ENCODE data around the gene PER3. TPM values are rescaled to one million over a fixed set of nuclear protein-coding genes. Genes with fewer than 3 reads are reported as not detected.
"Not testable (repeated sequence)": the region's sequence is repeated elsewhere in the genome, so short reads cannot be mapped to it uniquely, and the experiment has no call there.

Gene PER3
- total RNA-seq, 4 donors from 2014 or later, result 21.6 to 49.8 (median 35.8) TPM

DNA sequence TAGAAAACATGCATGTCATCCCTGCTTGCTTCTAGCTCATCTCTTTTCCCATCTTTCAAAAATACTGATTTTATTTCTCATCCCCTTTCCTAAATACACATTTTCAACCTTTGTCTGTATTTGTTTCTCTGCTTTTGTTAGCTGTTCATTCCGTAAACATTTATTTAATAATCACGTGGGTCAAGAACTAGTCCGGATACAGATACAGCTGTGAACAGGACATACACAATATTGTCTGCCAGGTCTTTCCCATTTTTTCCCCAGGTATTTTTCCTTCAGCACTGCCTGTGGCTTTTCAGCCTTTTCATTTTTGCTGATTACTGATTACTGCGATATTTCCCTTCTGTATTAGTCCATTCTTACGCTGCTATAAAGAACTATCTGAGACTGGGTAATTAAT is 5.7 kb downstream of the PER3 start:
- Histone ChIP-seq H3K4me1 (peaks cover 0 to 39% (median 3%) of the 10 kb centered on the region in 4 donors), H3K36me3 (peaks cover 0 to 78% (median 9%) of the 10 kb centered on the region in 3 donors)
- WGBS, 2 donors, result 68 to 78% methylated on average over 5 of the region's 5 CpGs

DNA sequence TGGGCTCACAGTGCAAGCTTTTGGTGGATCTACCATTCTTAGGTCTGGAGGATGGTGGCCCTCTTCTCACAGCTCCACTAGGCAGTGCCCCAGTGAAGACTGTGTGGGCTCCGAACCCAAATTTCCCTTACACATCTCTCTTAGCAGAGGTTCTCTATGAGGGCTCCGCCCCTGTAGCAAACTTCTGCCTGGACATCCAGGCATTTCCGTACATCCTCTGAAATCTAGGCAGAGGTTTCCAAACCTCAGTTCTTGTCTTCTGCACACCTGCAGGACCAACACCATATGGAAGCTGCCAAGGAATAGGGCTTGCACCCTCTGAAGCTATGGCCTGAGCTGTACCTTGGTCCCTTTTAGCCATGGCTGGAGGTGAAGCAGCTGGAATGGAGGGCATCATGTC is 6.9 kb downstream of the PER3 start:
- H3K27me3 ChIP-seq; DNase-seq (ENCODE audit: low spot score in 2 of 2); H3K4me3 ChIP-seq; H3K9me3 ChIP-seq; H3K27ac ChIP-seq: not testable (repeated sequence)
- peaks cover 0 to 27% (median 0%) of the 10 kb centered on the region in 4 donors for H3K4me1 ChIP-seq
- peaks cover 0 to 87% (median 9%) of the 10 kb centered on the region in 3 donors for H3K36me3 ChIP-seq
- 95 to 98% methylated on average over 3 of the region's 3 CpGs for WGBS, 2 donors

More for the DNA sequence above, 5.7 kb downstream of the PER3 start:
- TF ChIP-seq, protein P1, sequence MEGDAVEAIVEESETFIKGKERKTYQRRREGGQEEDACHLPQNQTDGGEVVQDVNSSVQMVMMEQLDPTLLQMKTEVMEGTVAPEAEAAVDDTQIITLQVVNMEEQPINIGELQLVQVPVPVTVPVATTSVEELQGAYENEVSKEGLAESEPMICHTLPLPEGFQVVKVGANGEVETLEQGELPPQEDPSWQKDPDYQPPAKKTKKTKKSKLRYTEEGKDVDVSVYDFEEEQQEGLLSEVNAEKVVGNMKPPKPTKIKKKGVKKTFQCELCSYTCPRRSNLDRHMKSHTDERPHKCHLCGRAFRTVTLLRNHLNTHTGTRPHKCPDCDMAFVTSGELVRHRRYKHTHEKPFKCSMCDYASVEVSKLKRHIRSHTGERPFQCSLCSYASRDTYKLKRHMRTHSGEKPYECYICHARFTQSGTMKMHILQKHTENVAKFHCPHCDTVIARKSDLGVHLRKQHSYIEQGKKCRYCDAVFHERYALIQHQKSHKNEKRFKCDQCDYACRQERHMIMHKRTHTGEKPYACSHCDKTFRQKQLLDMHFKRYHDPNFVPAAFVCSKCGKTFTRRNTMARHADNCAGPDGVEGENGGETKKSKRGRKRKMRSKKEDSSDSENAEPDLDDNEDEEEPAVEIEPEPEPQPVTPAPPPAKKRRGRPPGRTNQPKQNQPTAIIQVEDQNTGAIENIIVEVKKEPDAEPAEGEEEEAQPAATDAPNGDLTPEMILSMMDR (IDR thresholded peaks at IDR 0.05), result no peak
- TF ChIP-seq POLR2A (IDR thresholded peaks at IDR 0.05) (no peak), EP300 (IDR thresholded peaks at IDR 0.05) (no peak)
- Histone ChIP-seq H3K9me3 (peaks cover 0 to 9% (median 0%) of the 10 kb centered on the region in 4 donors), H3K4me3 (no peak overlapping the region), H3K27me3 (no peaks in the 10 kb centered on the region), H3K27ac (no peak overlapping the region)
- no peak for DNase-seq (ENCODE audit: low spot score in 2 of 2)

GRCh38 chr1:7795406-7795805 is 11.3 kb downstream of the PER3 start:
- H3K27ac ChIP-seq, result no peak overlapping the region
- H3K4me3 ChIP-seq, result no peak overlapping the region
- peaks cover 2 to 88% (median 8%) of the 10 kb centered on the region in 3 donors for H3K36me3 ChIP-seq
- TF ChIP-seq, protein P1 (IDR thresholded peaks at IDR 0.05), result no peak
- TF ChIP-seq EP300 (IDR thresholded peaks at IDR 0.05) (no peak), POLR2A (IDR thresholded peaks at IDR 0.05) (no peak)
- no peak for DNase-seq (ENCODE audit: low spot score in 2 of 2)
- H3K9me3 ChIP-seq, result peaks cover 0 to 7% (median 0%) of the 10 kb centered on the region in 4 donors
- H3K27me3 ChIP-seq, result no peaks in the 10 kb centered on the region
- H3K4me1 ChIP-seq, result no peaks in the 10 kb centered on the region
- 82 to 83% methylated on average over 12 of the region's 12 CpGs for WGBS, 2 donors

GRCh38 chr1:7805460-7805859 is 21.4 kb downstream of the PER3 start:
- DNase-seq (ENCODE audit: low spot score in 2 of 2), result no peak
- no peaks in the 10 kb centered on the region for H3K27me3 ChIP-seq
- H3K4me3 ChIP-seq, result no peak overlapping the region
- H3K36me3 ChIP-seq, result peaks cover 0 to 84% (median 9%) of the 10 kb centered on the region in 3 donors
- H3K4me1 ChIP-seq, result no peaks in the 10 kb centered on the region
- no peak overlapping the region for H3K27ac ChIP-seq
- no peaks in the 10 kb centered on the region for H3K9me3 ChIP-seq
- WGBS, 2 donors, result 88 to 94% methylated on average over 9 of the region's 9 CpGs
- TF ChIP-seq, protein P1 (IDR thresholded peaks at IDR 0.05), result no peak
- TF ChIP-seq POLR2A (IDR thresholded peaks at IDR 0.05) (no peak), EP300 (IDR thresholded peaks at IDR 0.05) (no peak)

DNA sequence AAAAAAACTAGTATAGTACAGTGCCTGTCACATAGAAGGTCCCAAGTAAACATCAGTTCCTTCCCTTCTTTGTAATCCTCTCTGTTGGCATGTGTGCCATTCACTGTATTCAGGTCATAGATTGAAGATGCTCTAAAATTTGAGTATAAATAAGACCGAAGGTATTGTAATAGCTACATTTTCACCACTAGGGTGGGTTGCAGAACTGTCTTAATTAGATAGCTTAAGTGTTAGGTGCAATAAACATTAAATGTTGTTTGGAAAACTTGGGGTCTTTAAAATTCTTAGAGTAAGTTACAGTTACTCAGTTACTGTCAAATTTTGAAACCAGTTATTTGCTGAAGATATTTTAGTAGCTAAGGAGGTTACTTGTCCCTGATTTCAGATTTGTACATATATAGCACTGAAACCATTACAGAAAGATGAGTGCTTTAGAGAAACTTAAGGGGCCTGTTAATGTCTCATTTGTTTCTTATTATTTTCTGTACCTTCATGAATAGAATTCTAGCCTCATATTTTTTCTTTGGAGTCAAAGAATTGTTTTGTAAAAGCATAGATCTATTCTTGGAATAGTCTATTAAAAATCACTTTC is 24.3 kb downstream of the PER3 start:
- Histone ChIP-seq H3K4me3 (no peak overlapping the region), H3K36me3 (peaks cover 0 to 83% (median 23%) of the 10 kb centered on the region in 3 donors), H3K4me1 (no peaks in the 10 kb centered on the region), H3K27ac (peak overlapping the region in 2 of 4 donors; percentile 28 to 35), H3K27me3 (no peaks in the 10 kb centered on the region), H3K9me3 (peaks cover 0 to 3% (median under 1%) of the 10 kb centered on the region in 4 donors)
- 26% methylated on average over 1 of the region's 1 CpG for WGBS, 2 donors
- TF ChIP-seq POLR2A (IDR thresholded peaks at IDR 0.05), result no peak
- TF ChIP-seq, protein P1 (IDR thresholded peaks at IDR 0.05), result peak in 4 of 5 experiments; percentile 28 to 44 (median 40)
- no peak for TF ChIP-seq EP300 (IDR thresholded peaks at IDR 0.05)
- DNase-seq (ENCODE audit: low spot score in 2 of 2), result no peak
